ENCODE results near the gene GPR158.

The GPR158 gene

DNA sequence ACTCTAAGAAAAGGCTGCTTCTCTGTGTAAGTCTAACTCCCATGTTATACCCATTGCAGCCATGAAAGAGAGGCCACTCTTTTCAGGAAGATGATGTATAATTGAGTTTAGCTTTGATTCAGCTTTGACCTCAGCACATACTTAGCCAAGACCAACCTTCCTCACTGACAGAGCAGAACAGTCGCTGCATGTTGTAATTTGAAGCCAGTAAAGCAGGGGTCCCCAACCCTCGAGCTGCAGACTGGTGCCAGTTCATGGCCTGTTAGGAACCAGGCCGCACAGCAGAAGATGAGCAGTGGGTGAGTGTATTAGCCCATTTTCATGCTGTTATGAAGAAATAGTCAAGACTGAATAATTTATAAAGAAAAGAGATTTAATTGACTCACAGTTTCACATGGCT lies 223.9 kb downstream of the GPR158 start:
- in situ Hi-C loops (cut with HindIII; ENCODE audit: low sequenced_read_pairs), result no loop called here
- TF ChIP-seq, protein P1, sequence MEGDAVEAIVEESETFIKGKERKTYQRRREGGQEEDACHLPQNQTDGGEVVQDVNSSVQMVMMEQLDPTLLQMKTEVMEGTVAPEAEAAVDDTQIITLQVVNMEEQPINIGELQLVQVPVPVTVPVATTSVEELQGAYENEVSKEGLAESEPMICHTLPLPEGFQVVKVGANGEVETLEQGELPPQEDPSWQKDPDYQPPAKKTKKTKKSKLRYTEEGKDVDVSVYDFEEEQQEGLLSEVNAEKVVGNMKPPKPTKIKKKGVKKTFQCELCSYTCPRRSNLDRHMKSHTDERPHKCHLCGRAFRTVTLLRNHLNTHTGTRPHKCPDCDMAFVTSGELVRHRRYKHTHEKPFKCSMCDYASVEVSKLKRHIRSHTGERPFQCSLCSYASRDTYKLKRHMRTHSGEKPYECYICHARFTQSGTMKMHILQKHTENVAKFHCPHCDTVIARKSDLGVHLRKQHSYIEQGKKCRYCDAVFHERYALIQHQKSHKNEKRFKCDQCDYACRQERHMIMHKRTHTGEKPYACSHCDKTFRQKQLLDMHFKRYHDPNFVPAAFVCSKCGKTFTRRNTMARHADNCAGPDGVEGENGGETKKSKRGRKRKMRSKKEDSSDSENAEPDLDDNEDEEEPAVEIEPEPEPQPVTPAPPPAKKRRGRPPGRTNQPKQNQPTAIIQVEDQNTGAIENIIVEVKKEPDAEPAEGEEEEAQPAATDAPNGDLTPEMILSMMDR (IDR thresholded peaks at IDR 0.05; ENCODE audit: low read depth, low read length), result no peak
- H3K4me3 ChIP-seq (ENCODE audit: low read depth, low read length), result no peak overlapping the region
- no peak for DNase-seq (ENCODE audit: low read depth, low spot score)

GRCh38 chr10:25405871-25406270 lies 231.1 kb downstream of the GPR158 start:
- in situ Hi-C loops (cut with HindIII; ENCODE audit: low sequenced_read_pairs), result no loop called here
- TF ChIP-seq, protein P1 (IDR thresholded peaks at IDR 0.05; ENCODE audit: low read depth, low read length), result no peak
- no peak overlapping the region for H3K4me3 ChIP-seq (ENCODE audit: low read depth, low read length)
- DNase-seq (ENCODE audit: low read depth, low spot score), result peak; percentile 32

DNA sequence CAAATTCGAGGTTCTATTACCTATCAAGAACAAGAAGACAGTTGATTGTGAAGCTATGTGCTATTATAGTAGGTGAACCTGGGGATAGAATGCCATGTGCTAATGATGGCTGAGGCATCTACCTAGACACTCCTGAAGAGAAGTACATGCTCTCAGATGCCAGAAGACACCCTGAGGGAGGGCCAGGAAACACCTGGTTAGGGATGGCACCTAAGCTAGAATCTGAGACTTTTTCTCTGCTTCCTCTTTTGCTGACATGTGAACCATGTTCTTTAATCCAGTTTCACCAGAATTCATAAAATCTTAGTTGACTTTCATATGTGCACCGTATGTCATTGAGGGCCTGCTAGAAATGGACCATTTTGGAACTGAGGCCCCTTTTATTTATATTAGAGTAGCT lies 242.8 kb downstream of the GPR158 start:
- TF ChIP-seq, protein P1 (IDR thresholded peaks at IDR 0.05; ENCODE audit: low read depth, low read length), result no peak
- in situ Hi-C loops (cut with HindIII; ENCODE audit: low sequenced_read_pairs), result no loop called here
- DNase-seq (ENCODE audit: low read depth, low spot score), result no peak
- no peak overlapping the region for H3K4me3 ChIP-seq (ENCODE audit: low read depth, low read length)

DNA sequence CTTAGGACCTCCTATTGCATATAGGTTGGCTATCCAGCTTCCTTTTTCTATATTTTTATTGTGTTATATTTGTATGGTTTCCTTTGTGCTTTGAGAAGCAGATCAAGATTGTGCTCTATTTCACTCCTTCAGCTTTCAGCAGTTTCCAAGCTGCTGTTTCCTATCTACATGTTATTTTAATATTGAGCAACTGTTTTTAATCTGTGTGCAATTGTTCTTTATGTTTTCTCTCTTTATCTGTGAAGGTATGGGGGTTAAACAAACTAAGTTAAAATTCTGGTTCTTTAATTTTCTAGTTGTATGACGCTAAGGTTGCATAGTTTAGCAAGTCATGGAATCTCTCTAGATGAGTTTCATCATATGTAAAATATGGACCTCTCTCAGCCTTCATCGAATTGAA lies 251.0 kb downstream of the GPR158 start:
- no peak overlapping the region for H3K4me3 ChIP-seq (ENCODE audit: low read depth, low read length)
- TF ChIP-seq, protein P1 (IDR thresholded peaks at IDR 0.05; ENCODE audit: low read depth, low read length), result no peak
- no peak for DNase-seq (ENCODE audit: low read depth, low spot score)
- in situ Hi-C loops (cut with HindIII; ENCODE audit: low sequenced_read_pairs), result no loop called here

GRCh38 chr10:25436431-25436830 lies 261.6 kb downstream of the GPR158 start:
- H3K4me3 ChIP-seq (ENCODE audit: low read depth, low read length), result no peak overlapping the region
- no peak for DNase-seq (ENCODE audit: low read depth, low spot score)
- in situ Hi-C loops (cut with HindIII; ENCODE audit: low sequenced_read_pairs), result no loop called here
- TF ChIP-seq, protein P1 (IDR thresholded peaks at IDR 0.05; ENCODE audit: low read depth, low read length), result no peak

DNA sequence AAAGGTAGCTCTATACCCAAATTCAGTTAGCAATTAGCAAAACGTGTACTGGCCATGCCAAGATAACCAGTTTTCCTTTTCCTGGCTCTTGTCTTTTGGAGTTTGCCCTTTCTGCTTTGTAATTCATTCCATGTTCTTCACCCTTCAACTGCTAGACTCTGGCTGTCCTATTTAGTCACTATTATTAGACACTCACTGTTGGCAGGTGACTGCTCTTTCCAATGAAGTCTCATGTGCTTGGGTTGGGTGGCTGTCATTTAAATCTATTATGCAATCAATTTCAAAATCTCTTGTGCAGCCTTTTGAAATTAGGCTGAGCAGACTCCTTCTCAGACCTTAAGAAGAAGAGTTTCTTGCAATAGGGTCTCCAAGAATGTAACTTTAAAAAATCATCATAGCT lies 266.5 kb downstream of the GPR158 start:
- in situ Hi-C loops (cut with HindIII; ENCODE audit: low sequenced_read_pairs), result no loop called here
- H3K4me3 ChIP-seq (ENCODE audit: low read depth, low read length), result no peak overlapping the region
- TF ChIP-seq, protein P1 (IDR thresholded peaks at IDR 0.05; ENCODE audit: low read depth, low read length), result no peak
- no peak for DNase-seq (ENCODE audit: low read depth, low spot score)

DNA sequence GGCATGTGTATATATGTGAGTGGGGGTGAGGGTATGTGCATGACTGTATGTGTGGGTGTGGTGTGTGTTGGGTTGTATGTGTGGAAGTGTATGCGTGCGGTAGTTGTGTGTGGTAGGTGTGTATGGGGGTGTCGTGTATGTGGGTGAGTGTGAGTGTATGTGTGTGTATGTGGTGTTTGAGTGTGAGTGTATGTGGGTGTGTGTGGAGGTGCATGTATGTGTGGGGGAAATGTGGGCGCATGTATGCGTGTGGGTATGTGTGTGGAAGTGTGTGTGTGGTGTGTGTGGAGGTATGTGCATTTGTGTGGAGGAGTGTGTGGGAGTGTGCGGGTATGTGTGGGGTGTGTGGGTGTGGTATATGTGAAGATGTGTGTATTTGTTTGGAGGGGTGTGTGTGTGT lies 269.5 kb downstream of the GPR158 start:
- H3K4me3 ChIP-seq (ENCODE audit: low read depth, low read length), result no peak overlapping the region
- DNase-seq (ENCODE audit: low read depth, low spot score), result no peak
- in situ Hi-C loops (cut with HindIII; ENCODE audit: low sequenced_read_pairs), result no loop called here
- TF ChIP-seq, protein P1 (IDR thresholded peaks at IDR 0.05; ENCODE audit: low read depth, low read length), result no peak
